Gastroesophageal sphincter (tissue), 4 donors: Measurements from ENCODE around the gene ERVH48-1. TPM values are rescaled to one million over a fixed set of nuclear protein-coding genes. Genes with fewer than 3 reads are reported as not detected.
A peak's percentile ranks its signal among the peaks of the same experiment; 100 is the strongest.
"Not testable (repeated sequence)": the region's sequence is repeated elsewhere in the genome, so short reads cannot be mapped to it uniquely, and the experiment has no call there.

ENCODE experiments used
- ATAC-seq: fragments of 150-250 bp; one replicate; pipeline ENCODE4 v1.9.1; 2016; ENCODE audit warnings: mild to moderate bottlenecking, moderate library complexity
- H3K27ac ChIP-seq, 4 donors: fragments of 200-600 bp; sonication (generic) in 3 of 4; 1 replicate in 3 of 4; 2 replicates in 1 of 4; pipeline ENCODE4 v1.5.1; 2016 to 2019
- H3K27me3 ChIP-seq: fragments of 200-600 bp; sonication (generic); one replicate; pipeline ENCODE4 v1.5.1; 2019
- H3K36me3 ChIP-seq, 2 donors: fragments of 200-600 bp; sonication (generic); one replicate each; pipeline ENCODE4 v1.5.1; 2019; ENCODE audit warnings: control low read depth in 1 of 2
- H3K4me1 ChIP-seq, 3 donors: fragments of 200-600 bp; sonication (generic); 1 replicate in 2 of 3; 2 replicates in 1 of 3; pipeline ENCODE4 v1.5.1; 2016 to 2019; ENCODE audit warnings: control low read depth in 2 of 3
- H3K4me3 ChIP-seq, 2 donors: fragments of 200-600 bp; sonication (generic); one replicate each; pipeline ENCODE4 v1.5.1; 2019; ENCODE audit warnings: mild to moderate bottlenecking in 1 of 2, moderate library complexity in 1 of 2
- H3K9me3 ChIP-seq, 3 donors: fragments of 200-600 bp; sonication (generic); one replicate each; pipeline ENCODE4 v1.5.1; 2017 to 2019; ENCODE audit warnings: control low read depth in 2 of 3
- CTCF ChIP-seq, 4 experiments: fragments of 200-600 bp in 2 of 4; fragments of 450-650 bp in 2 of 4; sonication (generic) in 1 of 4; IDR thresholded peaks; one replicate each; pipeline ENCODE4 v1.5.1; 2017 to 2019; ENCODE audit warnings: antibody characterized with exemption in 4 of 4, mild to moderate bottlenecking in 2 of 4, moderate library complexity in 2 of 4
- EP300 ChIP-seq: sonication (generic); formaldehyde crosslinking; IDR thresholded peaks from one replicate; pipeline ENCODE4 v1.6.1; 2017; ENCODE audit warnings: antibody characterized with exemption, mild to moderate bottlenecking
- POLR2A ChIP-seq, 2 donors: fragments of 450-650 bp; IDR thresholded peaks; one replicate each; pipeline ENCODE4 v1.6.1; 2017; ENCODE audit warnings: antibody characterized with exemption in 2 of 2, mild to moderate bottlenecking in 2 of 2, moderate library complexity in 1 of 2
- POLR2AphosphoS5 ChIP-seq: sonication (generic); formaldehyde crosslinking; IDR thresholded peaks from one replicate; pipeline ENCODE4 v1.6.1; 2017; ENCODE audit warnings: antibody characterized with exemption
- WGBS, 2 donors: methylation state at CpG; one replicate each; pipeline ENCODE4 v1.1.5; 2018; ENCODE audit warnings: low coverage in 1 of 2; 5-methylcytosine and 5-hydroxymethylcytosine counted together
- total RNA-seq, 4 donors: library from RNA; depleted of rRNA; stranded (reverse); fragments of >200 nt; gene quantifications; one replicate each; pipeline ENCODE4 v1.1.0, GENCODE V29; 2016

The ERVH48-1 gene
- total RNA-seq, 4 donors from 2014 or later: not detected

GRCh38 chr21:42942244-42942643, 16.8 kb upstream of the ERVH48-1 start:
- H3K4me3 ChIP-seq: no peak overlapping the region
- WGBS, 2 donors: 87 to 95% methylated on average over 3 to 4 of the region's 6 CpGs
- no peaks in the 10 kb centered on the region for H3K9me3 ChIP-seq
- H3K4me1 ChIP-seq: peaks cover 0 to 15% (median 3%) of the 10 kb centered on the region in 3 donors
- no peaks in the 10 kb centered on the region for H3K36me3 ChIP-seq
- H3K27ac ChIP-seq: no peak overlapping the region
- no peak for ATAC-seq
- TF ChIP-seq POLR2A (IDR thresholded peaks at IDR 0.05) (no peak), CTCF (IDR thresholded peaks at IDR 0.05) (no peak), EP300 (no peak), POLR2AphosphoS5 (no peak)
- no peaks in the 10 kb centered on the region for H3K27me3 ChIP-seq

- H3K27me3 ChIP-seq: no peaks in the 10 kb centered on the region
- H3K4me3 ChIP-seq: no peak overlapping the region
- peaks cover 0 to 15% (median 3%) of the 10 kb centered on the region in 3 donors for H3K4me1 ChIP-seq
- TF ChIP-seq EP300: no peak
- H3K9me3 ChIP-seq: no peaks in the 10 kb centered on the region
- H3K36me3 ChIP-seq: no peaks in the 10 kb centered on the region
- WGBS, 2 donors: 82 to 92% methylated on average over 2 to 6 of the region's 6 CpGs
- no peak for ATAC-seq
- no peak overlapping the region for H3K27ac ChIP-seq
Observed at GRCh38 chr21:42941696-42942085, 16.3 kb upstream of the ERVH48-1 start.

- peaks cover 0 to 15% (median 3%) of the 10 kb centered on the region in 3 donors for H3K4me1 ChIP-seq
- H3K36me3 ChIP-seq: no peaks in the 10 kb centered on the region
- 11 to 28% methylated on average over 14 to 15 of the region's 16 CpGs for WGBS, 2 donors
- no peak for TF ChIP-seq CTCF (IDR thresholded peaks at IDR 0.05)
- peak; percentile 91 for TF ChIP-seq POLR2AphosphoS5
- ATAC-seq: peak; percentile 100
- no peaks in the 10 kb centered on the region for H3K27me3 ChIP-seq
- no peaks in the 10 kb centered on the region for H3K9me3 ChIP-seq
- peak overlapping the region; percentile 1 to 70 (median 68) for H3K27ac ChIP-seq
- H3K4me3 ChIP-seq: no peak overlapping the region
Observed at GRCh38 chr21:42939582-42940413, 14.4 kb upstream of the ERVH48-1 start.

GRCh38 chr21:42938606-42938995, 13.2 kb upstream of the ERVH48-1 start:
- peaks cover 0 to 15% (median 3%) of the 10 kb centered on the region in 3 donors for H3K4me1 ChIP-seq
- not testable (repeated sequence) for H3K9me3 ChIP-seq, H3K4me3 ChIP-seq, H3K27me3 ChIP-seq, H3K36me3 ChIP-seq, ATAC-seq, H3K27ac ChIP-seq
- 45 to 64% methylated on average over 1 of the region's 6 CpGs for WGBS, 2 donors

GRCh38 chr21:42937960-42938605, 12.7 kb upstream of the ERVH48-1 start:
- H3K36me3 ChIP-seq: no peaks in the 10 kb centered on the region
- H3K9me3 ChIP-seq: no peaks in the 10 kb centered on the region
- no peak for TF ChIP-seq EP300
- no peak for TF ChIP-seq POLR2A (IDR thresholded peaks at IDR 0.05)
- TF ChIP-seq POLR2AphosphoS5: no peak
- no peak for TF ChIP-seq CTCF (IDR thresholded peaks at IDR 0.05)
- 75 to 76% methylated on average over 17 to 20 of the region's 21 CpGs for WGBS, 2 donors
- peaks cover 0 to 15% (median 3%) of the 10 kb centered on the region in 3 donors for H3K4me1 ChIP-seq
- H3K4me3 ChIP-seq: no peak overlapping the region
- H3K27ac ChIP-seq: no peak overlapping the region
- no peaks in the 10 kb centered on the region for H3K27me3 ChIP-seq
- no peak for ATAC-seq

- peaks cover 0 to 15% (median 3%) of the 10 kb centered on the region in 3 donors for H3K4me1 ChIP-seq
- not testable (repeated sequence) for H3K27ac ChIP-seq, H3K36me3 ChIP-seq, ATAC-seq, H3K9me3 ChIP-seq, H3K4me3 ChIP-seq, H3K27me3 ChIP-seq
- WGBS, 2 donors: 73 to 85% methylated on average over 5 to 8 of the region's 16 CpGs
Observed at GRCh38 chr21:42937034-42937940, 11.9 kb upstream of the ERVH48-1 start.

- 85 to 100% methylated on average over 1 to 5 of the region's 5 CpGs for WGBS, 2 donors
- H3K36me3 ChIP-seq, H3K4me3 ChIP-seq, ATAC-seq, H3K27ac ChIP-seq, H3K27me3 ChIP-seq, H3K9me3 ChIP-seq: not testable (repeated sequence)
- H3K4me1 ChIP-seq: peaks cover 0 to 15% (median 3%) of the 10 kb centered on the region in 3 donors
Observed at GRCh38 chr21:42936360-42936759, 10.9 kb upstream of the ERVH48-1 start.

GRCh38 chr21:42933973-42934372, 8.5 kb upstream of the ERVH48-1 start:
- H3K4me3 ChIP-seq, ATAC-seq, H3K27ac ChIP-seq, H3K36me3 ChIP-seq, H3K9me3 ChIP-seq, H3K4me1 ChIP-seq, H3K27me3 ChIP-seq: not testable (repeated sequence)
- WGBS, 2 donors: 93% methylated on average over 3 of the region's 12 CpGs; no CpG with 5 or more reads in 1 of the 2 donors
